GM12801 (cell line): ENCODE results near the gene GALNT10.

ENCODE experiments used
- CTCF ChIP-seq: IDR thresholded peaks from one replicate; pipeline ENCODE4 v1.5.1; 2011; ENCODE audit warnings: control low read depth; ENCODE audit not compliant: insufficient read length; ENCODE audit errors: extremely low read depth

GALNT10 gene

DNA sequence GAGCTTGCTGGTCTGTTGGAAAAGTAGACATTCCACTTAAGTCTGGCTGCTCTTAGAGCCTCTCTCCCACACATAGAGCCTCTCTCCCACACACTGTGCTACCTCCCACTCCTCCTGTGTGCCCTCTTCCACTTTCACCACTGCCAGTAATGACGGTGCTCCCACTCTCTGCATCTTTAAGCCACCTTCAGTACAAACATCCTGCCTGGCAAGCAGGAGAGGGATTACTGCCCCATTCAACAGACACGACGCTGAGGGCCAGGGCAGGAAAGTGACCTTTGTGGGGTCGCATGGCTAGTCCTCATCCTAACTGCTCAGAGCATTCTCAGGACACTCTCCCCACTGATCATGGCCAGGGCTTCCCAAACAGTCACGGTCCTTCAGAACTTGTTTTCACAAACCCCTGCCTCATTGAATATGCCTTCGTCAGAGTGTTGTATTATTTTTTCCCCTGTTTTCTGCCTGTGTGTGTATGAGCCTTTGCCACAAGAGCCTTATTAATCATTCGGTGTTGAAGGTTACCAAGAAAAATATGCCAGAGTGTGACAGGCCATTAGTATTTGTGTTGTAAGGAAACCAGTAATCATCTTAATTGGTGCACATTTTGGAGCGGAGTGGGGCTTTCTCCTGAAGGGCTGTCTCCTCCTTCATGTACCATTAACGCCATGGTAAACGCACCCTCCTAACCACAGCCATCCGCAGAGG is 168.1 kb downstream of the GALNT10 start:
- TF ChIP-seq CTCF: no peak

GRCh38 chr5:154359221-154359573 is 168.7 kb downstream of the GALNT10 start:
- TF ChIP-seq CTCF: no peak

DNA sequence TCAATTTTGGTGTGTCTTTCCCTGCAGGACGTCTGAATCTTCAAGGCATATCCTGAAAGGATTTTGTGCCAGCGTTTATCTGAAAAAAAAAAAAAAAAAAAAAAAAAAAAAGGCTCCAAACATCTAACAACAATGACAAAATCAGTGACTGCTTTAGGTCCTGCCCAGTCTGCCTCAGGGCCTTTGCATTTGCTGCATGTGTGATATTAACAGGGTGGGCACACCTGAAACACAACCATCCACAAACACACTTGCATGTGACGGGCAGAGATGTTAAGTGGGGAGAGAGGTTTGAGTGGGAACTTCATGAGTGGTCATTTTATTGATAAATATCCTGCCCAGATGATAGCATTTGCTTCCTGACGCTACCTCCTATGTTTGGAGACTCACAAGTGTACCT is 172.9 kb downstream of the GALNT10 start:
- TF ChIP-seq CTCF: no peak

DNA sequence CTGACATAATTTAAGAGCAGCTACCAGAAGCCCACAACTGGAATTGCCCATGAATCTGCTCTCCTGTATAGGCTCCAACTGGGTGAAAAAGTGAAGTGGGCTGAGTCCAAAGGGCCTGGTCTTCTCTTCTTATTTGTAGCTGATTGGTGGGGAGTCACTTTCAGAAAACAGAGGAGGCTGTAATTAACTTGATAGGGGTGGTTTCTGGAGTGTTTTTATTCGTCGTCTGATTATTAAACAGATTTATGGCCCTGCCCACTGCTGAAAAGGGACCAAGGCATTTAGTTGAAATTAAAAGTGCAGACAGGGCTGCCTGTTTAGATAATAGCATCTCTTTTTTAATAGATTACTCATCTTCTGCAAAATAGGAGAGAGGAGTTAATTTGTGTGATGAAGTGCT is 174.2 kb downstream of the GALNT10 start:
- TF ChIP-seq CTCF: no peak

DNA sequence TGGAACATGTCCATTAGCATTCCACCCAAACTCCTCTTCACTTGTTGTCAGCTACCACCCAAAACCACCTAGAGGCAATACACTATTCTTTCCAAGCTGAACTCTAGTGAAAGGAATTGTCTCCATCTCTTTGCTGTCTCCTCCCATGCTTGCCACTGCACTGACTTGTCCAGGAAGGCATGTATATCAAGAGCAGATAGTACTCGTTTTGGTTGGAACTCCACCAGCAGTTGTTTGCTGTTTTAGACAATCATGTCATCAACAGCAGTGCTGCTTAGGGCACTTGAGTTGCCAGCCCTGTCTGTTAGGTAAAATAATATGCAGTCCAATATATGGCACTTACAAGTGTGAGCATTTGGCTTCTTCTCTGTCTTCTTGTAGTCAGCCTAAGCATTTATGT is 175.3 kb downstream of the GALNT10 start:
- no peak for TF ChIP-seq CTCF

DNA sequence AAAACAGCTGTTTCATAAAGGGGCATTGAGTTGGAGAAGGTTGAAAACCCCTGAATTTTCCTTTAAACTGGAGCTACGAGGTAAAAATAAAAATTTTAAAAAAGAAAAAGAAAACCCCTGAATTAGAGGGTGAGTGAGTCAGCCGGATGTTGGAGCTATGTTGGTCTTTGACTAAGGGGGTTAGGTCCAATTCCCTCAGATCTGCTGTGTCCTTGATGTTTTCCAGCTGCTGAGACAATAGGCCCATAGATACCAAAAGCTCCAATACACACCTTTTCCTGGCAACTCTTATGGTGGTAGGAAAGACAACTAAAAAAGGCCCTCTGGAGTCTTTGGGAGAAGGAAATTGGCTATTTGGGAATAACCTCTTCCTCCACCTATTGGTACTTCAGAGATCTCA is 175.8 kb downstream of the GALNT10 start:
- TF ChIP-seq CTCF: no peak

- no peak for TF ChIP-seq CTCF
Observed at GRCh38 chr5:154367101-154367500, 176.6 kb downstream of the GALNT10 start.
